KMS-11 (cell line): ENCODE measurements around the gene CAPRIN2.

ENCODE experiments used
- H2AFZ ChIP-seq: fragments of 200-600 bp; sonication (generic); 2 replicates; pipeline ENCODE4 v1.6.1; 2016; ENCODE audit warnings: antibody characterized with exemption, mixed run types, low read depth
- H3K27ac ChIP-seq: fragments of 200-600 bp; sonication (generic); 2 replicates; pipeline ENCODE4 v1.6.1; 2016; ENCODE audit warnings: mild to moderate bottlenecking, mixed run types
- H3K27me3 ChIP-seq: fragments of 200-600 bp; sonication (generic); 2 replicates; pipeline ENCODE4 v1.6.1; 2017; ENCODE audit warnings: mild to moderate bottlenecking, low read depth, mixed run types, moderate library complexity; ENCODE audit not compliant: insufficient read depth
- H3K36me3 ChIP-seq: fragments of 200-600 bp; sonication (generic); 2 replicates; pipeline ENCODE4 v1.6.1; 2017; ENCODE audit warnings: mild to moderate bottlenecking, mixed run types; ENCODE audit not compliant: insufficient read depth
- H3K4me1 ChIP-seq: fragments of 200-600 bp; sonication (generic); 2 replicates; pipeline ENCODE4 v1.6.1; 2016; ENCODE audit warnings: mild to moderate bottlenecking, low read depth, mixed run types; ENCODE audit not compliant: poor library complexity, severe bottlenecking
- H3K4me2 ChIP-seq: fragments of 200-600 bp; sonication (generic); 2 replicates; pipeline ENCODE4 v1.7.0; 2016; ENCODE audit warnings: mild to moderate bottlenecking, mixed run types
- H3K4me3 ChIP-seq: fragments of 200-600 bp; sonication (generic); IDR thresholded peaks from 2 replicates; pipeline ENCODE4 v1.6.1; 2017; ENCODE audit warnings: low read depth, low read length, mixed read lengths; ENCODE audit not compliant: insufficient read depth
- H3K79me2 ChIP-seq: fragments of 200-600 bp; sonication (generic); 2 replicates; pipeline ENCODE4 v1.6.1; 2016; ENCODE audit warnings: low read depth, mixed run types; ENCODE audit not compliant: insufficient read depth
- H3K9ac ChIP-seq: fragments of 200-600 bp; sonication (generic); 2 replicates; pipeline ENCODE4 v1.6.1; 2016; ENCODE audit warnings: mild to moderate bottlenecking, mixed run types
- H4K20me1 ChIP-seq: fragments of 200-600 bp; sonication (generic); 2 replicates; pipeline ENCODE4 v1.6.1; 2016; ENCODE audit warnings: mild to moderate bottlenecking, mixed run types; ENCODE audit not compliant: insufficient read depth
- TF ChIP-seq, protein P1 (sequence below): fragments of 200-600 bp; sonication (generic); conservative IDR thresholded peaks from 2 replicates; pipeline ENCODE4 v1.6.1; 2017; ENCODE audit warnings: low read depth, mild to moderate bottlenecking, antibody characterized with exemption, low read length, moderate library complexity, mixed read lengths

The CAPRIN2 gene

DNA sequence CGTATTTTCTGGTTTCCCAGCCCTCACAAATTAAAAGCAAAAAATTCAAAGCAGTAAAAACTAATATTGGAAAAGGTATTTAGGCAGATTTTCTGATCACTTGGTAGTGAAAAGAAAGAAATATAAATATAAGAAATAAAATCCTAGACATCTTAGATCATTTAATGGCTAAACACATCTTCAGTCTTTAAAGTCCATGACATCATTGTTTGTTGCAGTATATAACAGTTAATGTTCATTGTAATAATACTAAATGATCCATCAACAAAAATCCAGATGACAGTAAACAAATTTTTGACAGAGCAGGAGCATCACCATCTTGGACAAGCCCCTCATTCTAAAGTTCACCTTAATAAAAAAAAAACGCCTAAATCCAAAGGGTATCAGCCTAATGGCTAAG, 29.2 kb upstream of the CAPRIN2 start:
- Histone ChIP-seq H3K36me3 (no peaks in the 10 kb centered on the region), H2AFZ (no peak overlapping the region), H3K27me3 (no peaks in the 10 kb centered on the region), H3K4me1 (no peaks in the 10 kb centered on the region), H4K20me1 (no peaks in the 10 kb centered on the region), H3K4me3 (no peak overlapping the region), H3K9ac (no peak overlapping the region), H3K79me2 (no peaks in the 10 kb centered on the region), H3K27ac (no peak overlapping the region), H3K4me2 (no peak overlapping the region)
- TF ChIP-seq, protein P1, sequence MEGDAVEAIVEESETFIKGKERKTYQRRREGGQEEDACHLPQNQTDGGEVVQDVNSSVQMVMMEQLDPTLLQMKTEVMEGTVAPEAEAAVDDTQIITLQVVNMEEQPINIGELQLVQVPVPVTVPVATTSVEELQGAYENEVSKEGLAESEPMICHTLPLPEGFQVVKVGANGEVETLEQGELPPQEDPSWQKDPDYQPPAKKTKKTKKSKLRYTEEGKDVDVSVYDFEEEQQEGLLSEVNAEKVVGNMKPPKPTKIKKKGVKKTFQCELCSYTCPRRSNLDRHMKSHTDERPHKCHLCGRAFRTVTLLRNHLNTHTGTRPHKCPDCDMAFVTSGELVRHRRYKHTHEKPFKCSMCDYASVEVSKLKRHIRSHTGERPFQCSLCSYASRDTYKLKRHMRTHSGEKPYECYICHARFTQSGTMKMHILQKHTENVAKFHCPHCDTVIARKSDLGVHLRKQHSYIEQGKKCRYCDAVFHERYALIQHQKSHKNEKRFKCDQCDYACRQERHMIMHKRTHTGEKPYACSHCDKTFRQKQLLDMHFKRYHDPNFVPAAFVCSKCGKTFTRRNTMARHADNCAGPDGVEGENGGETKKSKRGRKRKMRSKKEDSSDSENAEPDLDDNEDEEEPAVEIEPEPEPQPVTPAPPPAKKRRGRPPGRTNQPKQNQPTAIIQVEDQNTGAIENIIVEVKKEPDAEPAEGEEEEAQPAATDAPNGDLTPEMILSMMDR, result no peak

- Histone ChIP-seq H4K20me1 (no peaks in the 10 kb centered on the region), H3K4me3 (no peak overlapping the region)
Observed at GRCh38 chr12:30782316-30783173, 27.8 kb upstream of the CAPRIN2 start.

GRCh38 chr12:30779578-30779977, 24.8 kb upstream of the CAPRIN2 start:
- Histone ChIP-seq H3K27ac (no peak overlapping the region), H3K4me1 (no peaks in the 10 kb centered on the region), H3K4me3 (no peak overlapping the region), H3K4me2 (no peak overlapping the region), H3K79me2 (no peaks in the 10 kb centered on the region), H3K9ac (no peak overlapping the region), H3K36me3 (no peaks in the 10 kb centered on the region), H2AFZ (no peak overlapping the region), H4K20me1 (no peaks in the 10 kb centered on the region), H3K27me3 (no peaks in the 10 kb centered on the region)
- TF ChIP-seq, protein P1, result no peak

More at GRCh38 chr12:30782316-30783173, 27.8 kb upstream of the CAPRIN2 start:
- Histone ChIP-seq H3K79me2 (no peaks in the 10 kb centered on the region), H3K27ac (no peak overlapping the region), H3K4me2 (no peak overlapping the region), H3K4me1 (no peaks in the 10 kb centered on the region), H2AFZ (no peak overlapping the region), H3K27me3 (no peaks in the 10 kb centered on the region), H3K9ac (no peak overlapping the region), H3K36me3 (no peaks in the 10 kb centered on the region)
- TF ChIP-seq, protein P1, result no peak

- H3K27me3 ChIP-seq, result no peaks in the 10 kb centered on the region
- no peaks in the 10 kb centered on the region for H3K4me1 ChIP-seq
- no peak overlapping the region for H2AFZ ChIP-seq
- H3K9ac ChIP-seq, result no peak overlapping the region
- H4K20me1 ChIP-seq, result no peaks in the 10 kb centered on the region
- no peak overlapping the region for H3K27ac ChIP-seq
- H3K4me3 ChIP-seq, result no peak overlapping the region
- no peaks in the 10 kb centered on the region for H3K79me2 ChIP-seq
- no peak overlapping the region for H3K4me2 ChIP-seq
- H3K36me3 ChIP-seq, result no peaks in the 10 kb centered on the region
- TF ChIP-seq, protein P1, result no peak
Observed at GRCh38 chr12:30779178-30779577, 24.4 kb upstream of the CAPRIN2 start.
